Measurements from ENCODE around the gene SIGLEC6. TPM values are rescaled to one million over a fixed set of nuclear protein-coding genes. Genes with fewer than 3 reads are reported as not detected.

Gene SIGLEC6
- total RNA-seq, 1 experiment from 2014 or later = not detected

DNA sequence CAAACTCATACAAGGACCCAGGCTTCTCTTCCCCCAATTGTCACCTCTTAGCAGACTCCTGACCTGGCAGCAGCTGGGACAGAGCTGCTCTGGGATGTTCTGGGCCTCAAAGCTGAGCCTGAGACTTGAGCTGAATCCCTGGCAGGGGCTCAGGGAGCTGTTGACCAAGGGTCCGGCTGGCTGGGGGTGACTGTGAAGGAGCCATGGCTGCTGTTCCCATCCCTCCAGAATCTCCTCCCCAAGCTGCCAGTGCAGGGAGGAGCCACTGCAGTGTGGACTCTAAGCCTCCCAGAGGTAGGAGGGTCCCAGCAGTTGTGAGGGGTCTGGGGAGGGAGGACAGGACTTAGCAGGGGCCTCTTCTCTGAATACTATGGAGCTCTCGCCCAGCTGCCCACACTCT, 2.2 kb downstream of the SIGLEC6 start:
- Histone ChIP-seq H3K9me3 (no peaks in the 10 kb centered on the region), H3K27me3 (peaks cover 31% of the 10 kb centered on the region), H3K36me3 (no peaks in the 10 kb centered on the region), H3K4me3 (no peak overlapping the region)
- DNase-seq = no peak

DNA sequence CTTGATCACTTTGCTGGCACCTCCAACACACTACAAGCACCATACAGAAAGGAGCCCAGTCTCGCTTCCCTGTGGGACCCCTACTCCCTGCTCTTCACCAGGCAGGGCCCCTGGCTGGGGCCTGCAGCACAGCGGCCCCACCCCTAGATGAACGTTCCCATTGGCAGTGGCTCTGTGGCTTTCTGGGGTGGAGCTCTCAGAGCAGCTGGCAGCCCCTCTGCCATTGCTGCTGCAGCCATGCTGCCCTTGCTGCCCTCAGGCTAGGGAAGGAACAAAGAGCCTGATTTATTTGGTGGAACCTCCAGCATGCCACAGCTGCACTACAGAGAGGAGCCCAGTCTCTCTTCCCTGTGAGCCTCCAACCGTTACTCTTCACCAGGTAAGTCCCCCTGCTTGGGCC, 5.8 kb downstream of the SIGLEC6 start:
- H3K9me3 ChIP-seq = no peaks in the 10 kb centered on the region
- no peak for DNase-seq
- peaks cover 2% of the 10 kb centered on the region for H3K27me3 ChIP-seq

GRCh38 chr19:51524666-51525264, 6.7 kb downstream of the SIGLEC6 start:
- Histone ChIP-seq H3K9me3 (no peaks in the 10 kb centered on the region), H3K4me3 (no peak overlapping the region), H3K36me3 (no peaks in the 10 kb centered on the region), H3K27me3 (peaks cover 2% of the 10 kb centered on the region)
- DNase-seq = no peak

More for the DNA sequence above, 5.8 kb downstream of the SIGLEC6 start:
- Histone ChIP-seq H3K4me3 (no peak overlapping the region), H3K36me3 (no peaks in the 10 kb centered on the region)

- Histone ChIP-seq H3K9me3 (no peaks in the 10 kb centered on the region), H3K36me3 (no peaks in the 10 kb centered on the region), H3K27me3 (peaks cover under 1% of the 10 kb centered on the region), H3K4me3 (no peak overlapping the region)
- no peak for DNase-seq
Observed at GRCh38 chr19:51521781-51522180, 9.7 kb downstream of the SIGLEC6 start.

DNA sequence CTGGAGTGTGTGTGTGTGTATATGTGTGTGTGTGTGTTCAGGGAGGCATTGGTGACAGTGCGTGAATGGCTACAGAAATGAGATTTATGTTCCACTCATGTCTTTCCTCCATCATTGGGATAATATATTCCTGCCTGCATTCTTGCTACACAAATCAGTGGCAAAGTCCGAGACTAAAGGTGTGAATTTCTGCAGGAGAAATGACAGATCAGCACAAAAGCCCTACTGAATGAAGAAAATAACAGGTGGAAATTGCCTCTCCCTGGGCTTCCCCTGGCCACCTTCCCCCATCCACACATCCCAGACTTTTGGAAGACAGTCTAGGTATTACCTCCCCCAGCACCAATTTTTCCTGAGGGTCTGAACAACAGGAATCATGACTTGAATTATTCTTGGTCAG, 10.1 kb downstream of the SIGLEC6 start:
- H3K36me3 ChIP-seq = no peaks in the 10 kb centered on the region
- H3K27me3 ChIP-seq = no peaks in the 10 kb centered on the region; the same call in 1 of the 2 replicates
- H3K9me3 ChIP-seq = no peaks in the 10 kb centered on the region
- no peak overlapping the region for H3K4me3 ChIP-seq
- no peak for DNase-seq

DNA sequence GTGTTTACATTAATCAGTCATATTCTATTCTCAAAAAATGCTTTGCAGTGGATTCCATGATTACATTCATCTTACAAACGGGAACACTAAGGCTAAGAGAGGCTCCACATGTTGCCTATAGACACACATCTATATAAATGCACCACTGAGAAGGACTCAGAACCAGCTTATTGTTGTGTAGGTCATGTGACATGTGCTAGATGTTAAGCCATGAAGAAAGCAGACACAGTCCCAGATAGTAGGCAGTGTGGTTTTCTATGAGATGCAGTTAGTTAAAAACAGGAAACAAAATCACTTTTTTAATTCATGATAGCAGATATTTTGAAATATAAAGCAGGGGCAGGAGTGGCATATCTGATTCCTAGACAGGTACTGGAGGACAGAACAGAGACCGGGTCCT, 10.7 kb downstream of the SIGLEC6 start:
- Histone ChIP-seq H3K9me3 (no peaks in the 10 kb centered on the region), H3K36me3 (no peaks in the 10 kb centered on the region), H3K27me3 (peaks cover 3% of the 10 kb centered on the region; the same call in 1 of the 2 replicates), H3K4me3 (no peak overlapping the region)
- no peak for DNase-seq

DNA sequence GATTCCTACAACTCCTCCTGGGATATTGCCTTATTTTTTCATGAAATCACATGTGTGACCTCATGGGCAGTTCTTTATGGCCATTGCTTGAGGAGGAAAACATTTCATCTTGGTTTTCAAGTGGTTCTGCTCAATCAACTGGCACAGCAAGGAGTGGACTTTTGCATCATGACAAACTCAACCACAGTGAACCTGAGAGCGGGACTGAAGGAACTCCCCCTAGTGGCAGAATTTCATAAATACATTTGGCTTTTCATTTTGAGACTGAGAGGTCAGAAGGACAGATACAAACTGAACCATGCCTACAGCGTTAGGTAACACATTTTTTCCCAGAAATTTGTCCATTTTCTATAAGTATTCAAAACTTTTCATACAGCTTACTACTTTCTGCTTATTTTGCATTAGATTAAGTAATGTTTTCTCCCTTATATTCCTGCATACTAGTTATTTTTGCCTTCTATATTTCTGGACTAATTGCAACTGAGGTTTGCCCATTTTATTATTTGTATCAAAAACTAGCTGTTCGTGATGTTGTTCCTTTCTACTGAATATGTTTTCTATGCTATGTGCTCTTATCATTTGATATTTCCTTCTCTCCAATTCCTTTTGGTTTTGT, 16.5 kb downstream of the SIGLEC6 start:
- Histone ChIP-seq H3K9me3 (no peaks in the 10 kb centered on the region), H3K27me3 (peaks cover 8% of the 10 kb centered on the region; the same call in 1 of the 2 replicates), H3K4me3 (no peak overlapping the region), H3K36me3 (no peaks in the 10 kb centered on the region)
- DNase-seq = no peak

GRCh38 chr19:51513968-51514367, 17.5 kb downstream of the SIGLEC6 start:
- no peak for DNase-seq
- H3K9me3 ChIP-seq = no peaks in the 10 kb centered on the region
- H3K27me3 ChIP-seq = peaks cover 8% of the 10 kb centered on the region; the same call in 1 of the 2 replicates
- H3K4me3 ChIP-seq = no peak overlapping the region
- H3K36me3 ChIP-seq = no peaks in the 10 kb centered on the region

DNA sequence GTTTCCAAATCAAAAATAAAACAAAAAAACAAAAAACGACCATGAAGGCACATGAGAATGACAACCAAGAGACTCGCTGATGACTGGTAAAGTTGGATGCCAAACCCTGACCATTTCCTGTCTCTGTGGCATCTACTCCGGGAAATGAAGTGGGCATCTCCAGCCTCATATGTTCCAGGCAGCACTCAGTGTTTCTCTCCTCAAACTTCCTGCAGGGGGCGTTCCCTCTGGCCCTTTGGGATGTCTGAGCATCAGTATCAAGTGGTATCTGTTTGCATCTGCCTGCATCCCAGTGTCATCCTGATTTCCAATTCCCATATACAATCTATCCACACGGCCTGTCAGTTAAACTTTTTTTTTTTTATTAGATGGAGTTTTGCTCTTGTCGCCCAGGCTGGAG, 20.1 kb downstream of the SIGLEC6 start:
- H3K27me3 ChIP-seq = peaks cover 8% of the 10 kb centered on the region; the same call in 1 of the 2 replicates
- H3K36me3 ChIP-seq = no peaks in the 10 kb centered on the region
- no peaks in the 10 kb centered on the region for H3K9me3 ChIP-seq
- peak; percentile 19 for DNase-seq
- no peak overlapping the region for H3K4me3 ChIP-seq

DNA sequence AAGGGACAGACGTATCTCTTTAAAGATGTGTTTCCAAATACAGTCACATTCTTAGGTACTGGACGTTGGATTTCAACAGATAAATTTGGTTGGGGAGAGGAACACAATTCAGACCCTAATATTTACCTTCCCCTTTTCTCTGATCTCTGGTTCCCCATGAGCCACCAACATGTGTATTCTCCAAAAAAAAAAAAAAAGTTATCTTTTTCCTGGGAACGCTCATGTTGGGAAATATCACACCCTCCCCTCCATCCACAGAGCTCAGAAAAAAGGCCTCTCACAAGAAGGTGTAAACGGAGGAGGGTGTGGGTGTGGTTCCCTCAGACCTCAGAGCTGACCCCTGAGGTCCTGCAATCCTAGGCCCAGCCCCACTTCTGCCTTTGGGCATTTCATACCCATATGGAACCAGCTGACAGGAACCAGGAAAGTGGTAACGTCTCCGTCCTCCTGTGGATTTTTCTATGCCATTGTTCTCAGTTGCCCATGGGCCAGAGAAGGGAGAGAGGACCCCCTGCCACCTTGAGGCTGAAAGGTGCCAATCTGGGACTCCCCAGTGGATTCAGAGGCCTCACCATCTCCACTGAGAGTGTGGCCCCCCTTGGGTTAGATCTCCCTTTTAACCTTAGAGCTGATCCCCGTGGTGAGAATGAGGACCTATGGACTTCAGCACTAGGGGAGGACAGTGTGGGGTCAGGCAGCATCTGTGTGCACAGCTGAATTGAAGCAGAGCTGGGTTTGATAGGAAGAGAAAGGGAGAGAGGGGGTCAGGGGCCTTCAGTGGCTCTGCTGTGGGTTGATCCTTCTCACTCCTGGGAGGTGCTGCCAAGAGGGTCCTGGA, 21.4 kb downstream of the SIGLEC6 start:
- peaks cover 6% of the 10 kb centered on the region; the same call in 1 of the 2 replicates for H3K27me3 ChIP-seq
- DNase-seq = no peak
- H3K9me3 ChIP-seq = no peaks in the 10 kb centered on the region
- no peaks in the 10 kb centered on the region for H3K36me3 ChIP-seq
- H3K4me3 ChIP-seq = no peak overlapping the region

DNA sequence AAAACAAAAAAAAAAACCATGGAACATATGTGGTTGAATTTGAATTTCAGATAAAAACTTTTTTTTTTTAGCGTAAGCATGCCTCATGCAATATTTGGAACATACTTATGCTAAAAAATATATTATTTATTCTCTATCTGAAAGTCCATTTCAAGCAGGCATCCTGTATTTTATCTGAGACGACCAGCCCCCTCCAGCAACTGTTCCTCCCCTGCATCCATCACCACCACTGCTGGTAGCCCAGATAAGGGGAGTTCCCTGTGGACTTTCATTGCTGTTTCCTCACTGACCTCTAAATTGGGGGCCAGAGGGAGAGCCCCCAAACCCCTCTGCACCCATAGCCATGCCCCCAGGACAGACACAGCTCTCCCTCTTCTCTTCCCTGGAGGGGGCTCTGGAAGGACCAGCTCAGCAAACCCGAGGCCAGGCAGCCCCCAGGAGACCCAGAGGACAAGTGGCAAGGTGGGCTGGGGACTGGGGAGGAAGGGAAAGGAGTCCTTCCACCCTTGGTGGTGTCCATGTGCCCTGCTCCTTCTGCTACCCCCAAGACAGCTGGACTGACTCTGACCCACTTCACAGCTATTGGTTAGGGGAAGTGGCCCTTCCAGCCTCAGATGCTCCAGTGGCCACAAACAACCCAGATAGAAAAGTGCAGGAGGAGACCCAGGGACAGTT, 23.3 kb downstream of the SIGLEC6 start:
- no peak overlapping the region for H3K4me3 ChIP-seq
- H3K36me3 ChIP-seq = no peaks in the 10 kb centered on the region
- H3K9me3 ChIP-seq = 0 out of 2 replicates have a peak, but pooled peaks cover 3% of the 10 kb centered on the region
- no peaks in the 10 kb centered on the region; the same call in 1 of the 2 replicates for H3K27me3 ChIP-seq
- DNase-seq = no peak

DNA sequence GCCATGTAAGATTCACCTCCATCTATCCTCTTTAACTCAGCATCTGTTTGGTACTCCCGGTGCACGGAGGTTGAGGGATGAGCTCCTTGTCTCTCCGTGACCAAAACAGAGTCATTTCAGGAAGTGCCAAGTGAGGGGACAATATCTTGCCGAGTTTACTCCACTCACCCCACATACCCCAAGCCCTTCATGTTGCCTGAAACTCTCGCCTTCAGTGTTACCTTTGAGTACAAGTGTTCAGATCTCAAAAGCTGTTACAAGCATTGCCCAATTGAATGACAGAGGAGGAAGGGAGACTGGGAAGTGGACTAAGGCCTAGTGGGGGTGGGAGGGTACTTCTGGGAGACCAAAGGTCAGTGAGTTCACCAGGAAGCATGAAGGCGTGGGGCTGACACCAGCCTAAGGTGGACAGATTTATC, 23.8 kb downstream of the SIGLEC6 start:
- Histone ChIP-seq H3K4me3 (no peak overlapping the region), H3K27me3 (no peaks in the 10 kb centered on the region), H3K36me3 (no peaks in the 10 kb centered on the region), H3K9me3 (0 out of 2 replicates have a peak, but pooled peaks cover 3% of the 10 kb centered on the region)
- no peak for DNase-seq

- DNase-seq = no peak
- no peaks in the 10 kb centered on the region for H3K36me3 ChIP-seq
- H3K9me3 ChIP-seq = 0 out of 2 replicates have a peak, but pooled peaks cover 3% of the 10 kb centered on the region
- H3K4me3 ChIP-seq = no peak overlapping the region
- H3K27me3 ChIP-seq = no peaks in the 10 kb centered on the region
Observed at GRCh38 chr19:51507192-51507591, 24.3 kb downstream of the SIGLEC6 start.

- Histone ChIP-seq H3K27me3 (no peaks in the 10 kb centered on the region; the same call in 1 of the 2 replicates), H3K36me3 (no peaks in the 10 kb centered on the region), H3K4me3 (no peak overlapping the region), H3K9me3 (0 out of 2 replicates have a peak, but pooled peaks cover 3% of the 10 kb centered on the region)
- no peak for DNase-seq
Observed at GRCh38 chr19:51505904-51506303, 25.6 kb downstream of the SIGLEC6 start.

GRCh38 chr19:51503896-51504295, 27.6 kb downstream of the SIGLEC6 start:
- Histone ChIP-seq H3K4me3 (no peak overlapping the region), H3K9me3 (0 out of 2 replicates have a peak, but pooled peaks cover 3% of the 10 kb centered on the region), H3K36me3 (no peaks in the 10 kb centered on the region), H3K27me3 (no peaks in the 10 kb centered on the region; the same call in 1 of the 2 replicates)
- no peak for DNase-seq

- Histone ChIP-seq H3K36me3 (no peaks in the 10 kb centered on the region), H3K4me3 (no peak overlapping the region), H3K9me3 (0 out of 2 replicates have a peak, but pooled peaks cover 3% of the 10 kb centered on the region), H3K27me3 (no peaks in the 10 kb centered on the region; the same call in 1 of the 2 replicates)
- DNase-seq = no peak
Observed at GRCh38 chr19:51503286-51503817, 28.1 kb downstream of the SIGLEC6 start.
